HG02642 (cell line): ENCODE measurements around the gene PIAS1.
"Not testable (repeated sequence)": the region's sequence is repeated elsewhere in the genome, so short reads cannot be mapped to it uniquely, and the experiment has no call there.

ENCODE experiments used
- ATAC-seq: cut with Tn5 transposase; IDR thresholded peaks from one replicate; pipeline ENCODE4 v1.9.1; 2021; ENCODE audit warnings: mild to moderate bottlenecking; ENCODE audit not compliant: unreplicated experiment, poor library complexity

Gene PIAS1

DNA sequence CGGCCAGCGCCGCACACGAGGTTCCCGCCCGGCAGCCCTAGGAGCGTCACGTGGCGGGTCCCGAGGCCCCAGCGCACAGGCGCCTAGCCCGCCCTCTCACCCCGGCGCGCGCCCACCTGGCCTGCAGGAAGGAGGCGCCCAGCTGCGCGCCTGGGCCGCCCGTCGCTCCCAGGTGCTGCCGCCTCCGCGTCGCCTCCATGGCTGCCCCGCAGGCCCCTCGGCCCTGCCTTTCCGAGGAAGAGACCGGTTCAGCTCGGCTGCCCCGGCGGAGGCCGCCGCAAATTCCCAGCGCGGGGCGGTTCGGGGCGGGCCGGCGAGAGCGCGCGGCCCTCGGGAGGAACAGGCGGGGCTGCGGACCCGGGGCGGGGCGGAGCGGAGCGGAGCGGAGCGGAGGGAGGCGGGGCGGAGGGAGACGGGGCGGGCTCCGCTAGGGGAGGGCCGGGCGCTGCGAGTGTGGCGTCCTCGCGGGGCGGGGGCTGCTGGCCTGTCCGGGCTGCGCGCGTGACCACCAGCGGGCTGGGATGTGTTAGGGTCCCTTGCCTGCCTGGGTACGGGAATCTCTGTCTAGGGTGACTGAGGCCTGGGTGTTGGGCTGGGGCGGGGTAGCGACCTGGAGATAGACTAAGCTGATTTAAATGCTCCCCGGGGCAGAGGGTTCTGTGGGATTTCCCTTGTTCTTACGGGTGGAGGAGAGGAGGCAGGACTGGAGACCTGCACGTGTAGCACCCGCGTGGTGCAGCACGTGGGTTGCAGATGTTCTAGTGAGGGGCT, 175.5 kb downstream of the PIAS1 start, which contains the start of gene CLN6:
CLN6 (minus strand) TSS at position 343 of the 771 bp plus-strand sequence; CDS start at position 199, 144 bp downstream.
- peak; percentile 83 for ATAC-seq

DNA sequence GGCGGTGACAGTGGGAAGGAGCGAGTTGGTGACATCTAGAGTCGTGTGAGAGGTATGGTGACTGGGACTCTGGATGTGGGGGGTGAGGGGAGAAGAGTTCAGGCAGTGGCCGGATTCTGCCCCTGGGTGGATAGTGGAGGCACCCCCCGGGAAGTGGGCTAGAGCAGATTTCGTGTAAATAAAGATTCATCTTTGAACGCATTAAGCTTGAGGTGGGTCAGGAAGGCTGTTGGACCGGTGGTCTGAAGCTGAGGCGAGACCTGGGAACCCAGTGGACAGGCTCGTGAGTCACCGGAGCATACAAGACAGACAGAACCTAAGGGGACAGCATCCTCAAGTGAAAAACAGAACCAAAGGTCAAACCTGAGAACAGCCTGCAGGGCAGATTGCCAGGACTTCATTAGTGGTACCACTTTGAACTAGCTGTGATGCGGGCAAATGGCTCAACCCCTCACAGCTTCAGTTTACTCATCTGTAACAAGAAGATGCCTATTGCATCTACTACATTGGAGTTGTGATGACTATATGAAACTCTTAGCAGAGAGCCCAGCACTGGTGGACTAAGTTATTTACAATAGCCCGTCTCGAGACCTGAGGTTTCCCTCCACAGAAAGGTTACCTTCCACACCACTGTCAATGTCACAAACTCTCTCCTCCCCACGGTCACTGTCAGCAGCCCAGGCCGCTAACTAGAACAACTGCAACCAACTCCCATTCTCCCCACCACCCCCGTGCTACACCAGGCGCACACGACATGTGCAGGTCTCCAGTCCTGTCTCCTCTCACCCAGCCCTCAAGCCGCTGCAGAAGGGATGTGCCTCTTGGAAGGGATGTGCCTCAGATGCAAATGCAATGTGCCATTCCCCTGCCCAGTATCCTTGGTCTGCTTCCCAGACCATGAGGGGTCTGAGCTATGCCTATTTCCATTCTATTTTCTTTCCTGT, 176.3 kb downstream of the PIAS1 start:
- ATAC-seq, result no peak

DNA sequence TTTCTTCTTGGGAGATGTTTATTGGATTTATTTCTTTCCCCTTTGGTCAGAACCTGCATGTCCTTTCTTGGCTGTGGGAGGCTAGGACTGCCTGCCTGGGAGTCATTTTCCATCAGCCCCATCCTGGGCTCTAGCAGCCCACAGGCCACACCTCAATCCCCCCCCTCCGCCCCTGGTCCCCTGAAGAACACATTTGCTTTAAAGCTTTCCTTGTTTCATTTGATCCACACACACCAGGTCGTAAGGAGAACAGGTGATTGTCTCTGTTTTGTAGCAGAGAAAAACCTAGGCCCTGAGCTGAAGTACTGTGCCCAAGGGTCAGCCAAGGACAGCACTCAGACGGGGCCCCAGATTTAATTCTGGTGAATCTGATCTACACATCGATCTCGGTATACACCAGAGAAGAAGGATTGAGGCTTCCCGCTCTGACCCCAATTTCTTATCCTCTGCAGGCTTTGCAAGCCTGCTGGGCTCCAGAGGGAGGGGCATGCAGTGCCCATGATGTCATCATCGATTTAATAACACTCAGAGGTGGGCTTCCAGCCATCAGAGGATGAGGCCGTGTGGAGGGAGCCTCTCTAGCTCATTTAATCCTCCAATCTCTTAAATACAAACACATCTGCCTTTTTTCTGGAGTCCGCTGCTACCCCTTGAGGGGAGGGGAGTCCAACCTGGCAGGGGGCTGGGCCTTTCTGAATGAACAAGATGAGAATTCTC, 177.1 kb downstream of the PIAS1 start:
- no peak for ATAC-seq

DNA sequence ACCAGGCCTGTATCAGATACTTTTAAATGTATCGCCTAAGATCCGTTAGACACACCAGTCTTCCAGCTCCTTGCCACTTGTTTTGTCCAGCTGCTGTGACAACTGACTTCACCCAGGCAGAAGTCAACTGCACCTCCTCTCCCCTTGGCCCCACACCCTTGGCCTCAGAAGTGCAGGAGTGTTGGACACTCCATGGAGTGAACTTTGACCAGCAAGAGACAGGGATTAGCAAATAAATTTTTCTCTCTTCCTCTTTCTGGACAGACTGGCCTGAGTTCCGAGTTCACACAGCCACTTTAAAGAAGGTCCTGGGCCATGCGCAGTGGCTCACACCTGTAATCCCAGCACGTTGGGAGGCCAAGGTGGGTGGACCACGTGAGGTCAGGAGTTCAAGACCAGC, 178.3 kb downstream of the PIAS1 start:
- no peak for ATAC-seq

DNA sequence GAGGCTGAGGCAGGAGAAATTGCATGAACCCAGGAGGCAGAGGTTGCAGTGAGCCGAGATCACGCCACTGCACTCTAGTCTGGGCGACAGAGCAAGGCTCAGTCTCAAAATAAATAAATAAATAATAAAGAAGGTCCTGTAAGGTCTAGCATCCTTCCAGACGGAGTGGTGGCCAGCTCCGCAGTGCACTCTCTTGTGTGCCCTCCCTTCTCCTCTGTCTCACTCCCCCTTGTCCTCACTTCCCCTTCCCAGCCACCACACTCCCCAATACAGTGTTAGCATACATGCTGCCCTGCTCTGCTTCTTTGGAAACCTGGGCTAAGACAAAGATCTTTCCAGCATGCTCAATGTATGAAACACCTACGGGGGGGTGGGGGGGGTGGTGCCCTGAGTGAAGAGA, 178.8 kb downstream of the PIAS1 start:
- no peak for ATAC-seq

DNA sequence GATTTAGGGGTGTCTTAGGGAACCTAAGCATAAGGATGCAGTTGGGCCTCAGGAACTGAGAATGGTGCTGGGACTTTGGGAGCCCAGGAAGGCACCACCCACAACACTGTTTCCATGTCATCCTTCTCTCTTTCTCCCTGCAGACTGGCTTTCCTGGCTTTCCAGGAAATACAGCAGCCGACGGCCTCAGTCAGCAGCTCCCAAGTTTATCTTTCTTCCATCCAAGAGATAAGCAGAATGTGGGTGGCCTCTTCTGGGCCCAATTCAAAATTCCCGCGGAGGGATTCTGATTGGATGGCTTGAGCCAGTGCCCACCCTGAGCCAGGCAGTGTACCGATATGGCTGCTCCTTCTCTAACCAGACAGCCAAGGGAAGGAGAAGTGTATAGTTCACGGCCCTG, 179.9 kb downstream of the PIAS1 start:
- ATAC-seq, result no peak

DNA sequence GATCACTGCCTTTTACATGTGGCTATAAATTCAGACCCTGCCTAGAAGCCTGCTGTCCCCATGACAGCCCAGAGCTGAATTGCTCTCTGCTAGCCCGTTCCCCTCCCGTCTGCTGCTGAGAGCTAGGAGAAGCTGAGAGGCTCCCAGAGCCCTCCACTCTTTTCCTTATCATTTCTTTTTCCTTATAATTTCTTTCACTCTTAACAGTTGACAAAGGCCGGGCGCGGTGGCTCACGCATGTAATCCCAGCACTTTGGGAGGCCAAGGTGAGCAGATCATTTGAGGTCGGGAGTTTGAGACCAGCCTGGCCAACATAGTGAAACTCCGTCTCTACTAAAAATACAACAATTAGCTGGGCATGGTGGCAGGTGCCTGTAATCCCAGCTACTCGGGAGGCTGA, 180.4 kb downstream of the PIAS1 start:
- not testable (repeated sequence) for ATAC-seq

DNA sequence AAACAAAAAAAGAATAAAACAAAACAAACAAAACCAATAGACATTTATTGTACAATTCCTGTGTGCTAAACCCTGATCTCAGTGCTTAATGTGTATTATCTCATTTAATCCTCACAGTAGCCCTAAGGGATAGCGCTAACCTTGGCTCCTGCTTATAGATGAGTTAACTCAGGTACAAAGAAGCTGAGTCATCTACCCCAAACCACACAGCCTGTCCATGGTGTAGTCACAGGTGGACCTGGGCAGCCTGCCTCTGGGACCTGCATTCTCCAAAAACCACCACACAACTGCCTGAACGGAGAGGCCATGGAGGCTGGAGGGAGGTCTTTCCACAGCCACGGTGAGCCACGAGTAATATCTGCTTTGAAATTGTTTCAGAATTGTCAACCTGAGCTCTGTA, 180.9 kb downstream of the PIAS1 start:
- ATAC-seq, result no peak

DNA sequence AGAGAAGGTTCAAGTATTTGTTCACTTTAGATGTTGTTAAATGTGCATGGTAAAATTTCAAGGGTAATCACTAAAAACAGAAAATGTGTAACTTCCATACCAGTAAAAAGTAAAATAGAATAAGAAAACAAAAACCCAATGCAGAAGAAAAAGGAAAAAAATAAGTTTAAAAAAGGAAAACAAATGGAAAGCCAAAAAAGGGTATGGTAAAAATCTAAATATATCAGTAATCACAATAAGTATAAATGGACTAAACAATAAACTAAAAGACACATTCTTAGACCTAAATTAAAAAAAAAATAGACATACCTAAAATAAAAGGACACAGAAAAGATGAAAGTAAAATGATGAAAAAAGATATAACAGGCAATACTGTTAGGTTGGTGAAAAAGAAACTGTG, 184.9 kb downstream of the PIAS1 start:
- ATAC-seq, result no peak

DNA sequence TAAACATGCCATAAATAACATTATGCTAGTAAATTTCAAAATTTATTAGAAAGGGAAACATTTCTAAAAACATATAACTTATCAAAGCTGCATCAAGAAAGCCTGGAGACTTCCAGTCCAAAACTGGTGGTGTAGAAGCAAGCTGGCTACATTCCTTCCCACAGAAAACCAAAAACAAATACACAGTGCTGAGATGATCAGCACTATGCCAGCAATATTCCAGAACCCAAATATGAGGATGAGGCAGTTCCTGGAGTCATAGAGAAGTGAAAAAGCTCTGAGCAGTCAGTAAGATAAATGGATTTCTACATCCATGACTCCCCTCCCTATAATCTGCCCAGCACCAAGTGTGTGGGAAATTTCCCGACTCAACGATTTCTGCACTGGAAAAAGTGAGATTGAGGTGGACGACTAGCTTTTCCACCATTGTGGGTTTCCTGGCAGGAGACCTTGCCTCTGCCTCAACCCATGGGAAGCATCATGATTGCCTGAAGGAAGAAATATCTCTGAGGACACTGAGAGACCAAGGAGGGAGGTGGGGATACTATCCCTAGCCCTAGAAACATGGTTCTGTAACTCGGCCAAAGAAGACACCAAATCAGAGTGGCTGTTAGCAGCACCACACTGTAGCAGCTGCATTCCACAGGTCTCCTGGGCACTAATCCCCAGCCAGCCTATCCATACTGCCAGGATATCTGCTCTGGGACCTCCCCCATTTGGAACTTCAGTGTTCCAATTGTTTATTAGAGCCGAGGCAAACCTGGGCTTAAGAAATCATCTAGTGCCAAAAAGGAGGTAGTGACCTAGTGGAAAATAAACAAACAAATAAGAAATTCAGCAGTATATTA, 187.2 kb downstream of the PIAS1 start:
- no peak for ATAC-seq
